A549 (cell line): Measurements from ENCODE around the gene GLP2R.

Experiments
- EP300 ChIP-seq, 2 experiments: fragments of >200 bp; sonication (Bioruptor Twin); formaldehyde crosslinking; IDR thresholded peaks; 2 replicates in 1 of 2; 3 replicates in 1 of 2; pipeline ENCODE4 v1.6.1; 2016 to 2017
- MYC ChIP-seq: IDR thresholded peaks from 2 replicates; pipeline ENCODE4 v1.6.1; 2012; ENCODE audit warnings: mild to moderate bottlenecking, inconsistent platforms, low read length, improper control_type of control experiment, borderline replicate concordance
- RFX5 ChIP-seq: fragments of 450-650 bp; IDR thresholded peaks from 2 replicates; pipeline ENCODE4 v1.7.1; 2014; ENCODE audit warnings: antibody characterized with exemption, mild to moderate bottlenecking, moderate library complexity
- TF ChIP-seq, protein P1 (sequence below): IDR thresholded peaks from 2 replicates; pipeline ENCODE4 v1.6.1; 2012
- TF ChIP-seq, protein P2 (sequence below): fragments of >200 bp; sonication (Bioruptor Twin); formaldehyde crosslinking; IDR thresholded peaks from 3 replicates; pipeline ENCODE4 v1.5.1; 2016

- TF ChIP-seq, protein P1, sequence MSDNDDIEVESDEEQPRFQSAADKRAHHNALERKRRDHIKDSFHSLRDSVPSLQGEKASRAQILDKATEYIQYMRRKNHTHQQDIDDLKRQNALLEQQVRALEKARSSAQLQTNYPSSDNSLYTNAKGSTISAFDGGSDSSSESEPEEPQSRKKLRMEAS: no peak
- TF ChIP-seq, protein P2, sequence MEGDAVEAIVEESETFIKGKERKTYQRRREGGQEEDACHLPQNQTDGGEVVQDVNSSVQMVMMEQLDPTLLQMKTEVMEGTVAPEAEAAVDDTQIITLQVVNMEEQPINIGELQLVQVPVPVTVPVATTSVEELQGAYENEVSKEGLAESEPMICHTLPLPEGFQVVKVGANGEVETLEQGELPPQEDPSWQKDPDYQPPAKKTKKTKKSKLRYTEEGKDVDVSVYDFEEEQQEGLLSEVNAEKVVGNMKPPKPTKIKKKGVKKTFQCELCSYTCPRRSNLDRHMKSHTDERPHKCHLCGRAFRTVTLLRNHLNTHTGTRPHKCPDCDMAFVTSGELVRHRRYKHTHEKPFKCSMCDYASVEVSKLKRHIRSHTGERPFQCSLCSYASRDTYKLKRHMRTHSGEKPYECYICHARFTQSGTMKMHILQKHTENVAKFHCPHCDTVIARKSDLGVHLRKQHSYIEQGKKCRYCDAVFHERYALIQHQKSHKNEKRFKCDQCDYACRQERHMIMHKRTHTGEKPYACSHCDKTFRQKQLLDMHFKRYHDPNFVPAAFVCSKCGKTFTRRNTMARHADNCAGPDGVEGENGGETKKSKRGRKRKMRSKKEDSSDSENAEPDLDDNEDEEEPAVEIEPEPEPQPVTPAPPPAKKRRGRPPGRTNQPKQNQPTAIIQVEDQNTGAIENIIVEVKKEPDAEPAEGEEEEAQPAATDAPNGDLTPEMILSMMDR: no peak
- TF ChIP-seq MYC (no peak), RFX5 (no peak), EP300 (IDR thresholded peaks at IDR 0.05) (no peak)
Measured at GRCh38 chr17:9828296-9829295, 2.9 kb downstream of the GLP2R start.
